Coronary artery (tissue), 2 donors: ENCODE measurements around the gene CYP2J2.
"Not testable (repeated sequence)": the region's sequence is repeated elsewhere in the genome, so short reads cannot be mapped to it uniquely, and the experiment has no call there.

Experiments used
- DNase-seq: peaks from one replicate; pipeline ENCODE4 v3.0.0-alpha.2; 2017; ENCODE audit warnings: low spot score
- H3K27ac ChIP-seq, 2 donors: fragments of 200-600 bp; sonication (generic); one replicate each; pipeline ENCODE4 v1.5.1; 2016 to 2019
- H3K4me3 ChIP-seq: fragments of 200-600 bp; sonication (generic); 2 replicates; pipeline ENCODE4 v1.5.1; 2016; ENCODE audit warnings: mild to moderate bottlenecking, moderate library complexity
- CTCF ChIP-seq: fragments of 200-600 bp; sonication (generic); IDR thresholded peaks from one replicate; pipeline ENCODE4 v1.5.1; 2019; ENCODE audit warnings: antibody characterized with exemption

The CYP2J2 gene

DNA sequence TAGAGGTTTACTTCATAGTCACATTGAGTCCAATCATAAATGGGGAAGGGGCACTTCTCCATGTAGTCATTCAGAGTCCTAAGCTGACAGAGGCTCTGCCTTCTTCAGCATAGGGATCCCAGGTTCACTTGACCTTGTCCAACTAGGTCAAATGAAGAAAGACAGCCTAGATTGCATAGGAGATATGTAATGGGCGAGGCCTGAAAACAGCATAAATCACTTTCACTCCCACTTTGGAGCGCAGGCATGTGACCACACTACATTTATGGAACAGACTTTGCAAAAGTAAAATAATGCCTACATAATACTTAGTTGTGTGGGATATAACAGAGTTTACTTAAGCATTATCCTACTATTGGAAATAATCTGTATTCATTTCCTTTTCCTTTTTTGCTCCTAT lies 60.1 kb downstream of the CYP2J2 start:
- Histone ChIP-seq H3K27ac (no peak overlapping the region), H3K4me3 (no peak overlapping the region)
- DNase-seq: no peak
- no peak for TF ChIP-seq CTCF

DNA sequence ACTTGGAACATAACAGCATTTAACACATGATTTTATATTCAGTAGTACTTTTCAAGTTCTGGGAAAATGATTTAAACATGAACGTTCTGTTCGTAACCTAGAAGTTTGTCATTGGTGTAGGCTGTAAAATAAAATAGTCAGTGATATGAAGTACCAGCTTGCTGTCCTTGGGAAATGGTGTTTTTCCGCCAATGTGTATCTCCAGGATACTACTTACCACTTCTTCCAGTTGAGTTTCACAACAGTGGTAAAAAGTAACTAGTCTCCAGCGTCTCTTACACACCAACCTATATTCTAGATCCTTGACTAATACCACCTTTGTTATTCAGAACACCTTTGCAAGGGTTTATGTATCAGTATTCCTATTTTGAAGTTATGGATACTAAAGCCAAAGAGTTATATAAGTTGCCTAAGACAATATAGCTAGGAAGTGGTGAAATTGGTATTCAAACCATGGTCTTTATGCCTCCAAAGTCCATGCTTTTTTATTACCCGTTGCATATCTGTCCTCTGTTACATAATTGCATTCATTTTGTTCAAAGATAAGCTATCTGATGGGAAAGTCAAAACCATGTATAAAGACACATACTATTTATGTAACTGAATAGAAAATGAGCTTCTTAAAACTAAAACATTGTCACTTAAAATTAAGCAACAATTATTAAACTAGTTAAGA lies 68.8 kb downstream of the CYP2J2 start:
- TF ChIP-seq CTCF: no peak
- no peak for DNase-seq
- Histone ChIP-seq H3K4me3 (no peak overlapping the region), H3K27ac (no peak overlapping the region)

DNA sequence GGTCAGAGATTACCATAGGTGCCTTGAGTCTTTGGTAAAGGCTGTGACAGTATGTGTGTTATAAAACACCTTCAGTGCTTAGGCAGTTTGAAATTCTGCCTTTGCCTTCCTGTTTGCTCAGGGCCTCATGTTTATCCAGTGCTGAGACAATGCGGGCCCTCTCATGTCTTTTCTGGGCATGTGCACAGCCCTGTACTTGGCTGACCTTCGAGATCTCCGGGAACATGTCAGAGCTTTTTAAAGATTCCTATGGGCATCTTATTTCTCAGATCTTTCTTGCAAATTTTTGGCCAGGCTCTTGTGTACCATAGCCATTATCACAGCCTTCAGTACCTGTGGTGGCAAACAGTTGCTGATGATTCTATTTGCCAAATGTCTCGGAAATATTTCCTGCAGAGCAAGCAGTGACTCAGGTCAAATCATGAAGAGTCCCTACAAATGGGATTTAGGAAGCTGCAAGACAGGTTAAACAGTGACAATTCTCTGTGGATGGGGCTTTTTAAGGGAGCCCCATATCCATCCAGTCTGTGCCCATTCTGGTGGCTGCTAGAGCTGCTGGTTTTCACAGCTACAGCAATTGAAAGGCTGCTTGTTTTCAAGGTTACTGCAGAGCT lies 69.7 kb downstream of the CYP2J2 start:
- Histone ChIP-seq H3K4me3 (no peak overlapping the region), H3K27ac (no peak overlapping the region)
- no peak for TF ChIP-seq CTCF
- no peak for DNase-seq

GRCh38 chr1:59855297-59855696 lies 71.3 kb downstream of the CYP2J2 start:
- DNase-seq: not testable (repeated sequence)

GRCh38 chr1:59852117-59852516 lies 74.5 kb downstream of the CYP2J2 start:
- DNase-seq: no peak
- TF ChIP-seq CTCF: no peak
- H3K27ac ChIP-seq: no peak overlapping the region
- H3K4me3 ChIP-seq: no peak overlapping the region

More at GRCh38 chr1:59855297-59855696, 71.3 kb downstream of the CYP2J2 start:
- H3K4me3 ChIP-seq, H3K27ac ChIP-seq: not testable (repeated sequence)

DNA sequence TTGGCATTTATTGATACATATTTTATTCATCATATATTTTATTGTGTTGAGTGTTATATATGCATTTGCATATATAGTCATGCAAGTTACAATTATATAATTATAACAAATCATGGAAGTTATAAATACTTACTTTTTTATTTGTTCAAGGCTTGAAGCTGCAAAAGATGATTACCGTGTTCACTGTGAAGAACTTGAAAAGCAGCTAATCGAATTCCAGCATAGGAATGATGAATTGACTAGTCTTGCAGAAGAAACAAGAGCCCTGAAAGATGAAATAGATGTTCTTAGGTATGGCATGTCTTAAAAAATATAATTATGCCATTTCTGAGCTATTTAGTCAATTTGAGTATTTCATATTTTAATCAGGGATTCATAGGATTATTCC lies 79.7 kb downstream of the CYP2J2 start:
- DNase-seq: no peak
- no peak overlapping the region for H3K27ac ChIP-seq
- TF ChIP-seq CTCF: no peak
- H3K4me3 ChIP-seq: no peak overlapping the region

GRCh38 chr1:59846209-59846894 lies 80.2 kb downstream of the CYP2J2 start:
- no peak for DNase-seq
- H3K4me3 ChIP-seq: no peak overlapping the region
- no peak overlapping the region for H3K27ac ChIP-seq
- TF ChIP-seq CTCF: no peak
